Measurements from ENCODE around the gene TAF4.

DNA sequence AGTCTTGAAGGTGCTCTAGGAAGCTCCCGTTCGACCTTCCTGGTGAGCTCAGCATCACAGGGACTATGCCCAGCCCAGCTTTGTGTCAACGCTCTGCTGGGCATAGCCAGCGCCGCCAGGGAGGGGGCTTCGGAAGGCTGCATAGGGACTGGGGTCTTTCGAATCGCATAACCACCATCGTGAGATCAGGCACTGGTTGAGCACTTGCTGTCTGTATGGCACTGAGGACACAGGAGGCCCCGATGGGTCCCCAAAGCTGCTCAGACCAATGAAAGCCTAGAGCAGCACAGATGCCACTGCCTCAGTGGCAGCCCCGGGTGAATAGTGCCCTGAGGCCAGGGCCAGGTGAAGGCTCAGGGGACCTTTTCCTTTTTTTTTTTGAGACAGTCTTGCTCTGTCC is 96.7 kb downstream of the TAF4 start:
- TF ChIP-seq ZNF652 (CRISPR knock-in tag; IDR thresholded peaks at IDR 0.05; ENCODE audit: borderline replicate concordance, low read depth) (no peak), ZNF225 (CRISPR knock-in tag; IDR thresholded peaks at IDR 0.05) (no peak), ZNF230 (CRISPR knock-in tag; IDR thresholded peaks at IDR 0.05) (no peak), TGIF2 (CRISPR knock-in tag; IDR thresholded peaks at IDR 0.05) (no peak), KMT2B (CRISPR knock-in tag; IDR thresholded peaks at IDR 0.05) (no peak), EZH2 (conservative IDR thresholded peaks at IDR 0.05; ENCODE audit: low read depth, low read length) (no peak), ZNF274 (CRISPR knock-in tag; IDR thresholded peaks at IDR 0.05) (no peak)
- TF ChIP-seq, protein P1, sequence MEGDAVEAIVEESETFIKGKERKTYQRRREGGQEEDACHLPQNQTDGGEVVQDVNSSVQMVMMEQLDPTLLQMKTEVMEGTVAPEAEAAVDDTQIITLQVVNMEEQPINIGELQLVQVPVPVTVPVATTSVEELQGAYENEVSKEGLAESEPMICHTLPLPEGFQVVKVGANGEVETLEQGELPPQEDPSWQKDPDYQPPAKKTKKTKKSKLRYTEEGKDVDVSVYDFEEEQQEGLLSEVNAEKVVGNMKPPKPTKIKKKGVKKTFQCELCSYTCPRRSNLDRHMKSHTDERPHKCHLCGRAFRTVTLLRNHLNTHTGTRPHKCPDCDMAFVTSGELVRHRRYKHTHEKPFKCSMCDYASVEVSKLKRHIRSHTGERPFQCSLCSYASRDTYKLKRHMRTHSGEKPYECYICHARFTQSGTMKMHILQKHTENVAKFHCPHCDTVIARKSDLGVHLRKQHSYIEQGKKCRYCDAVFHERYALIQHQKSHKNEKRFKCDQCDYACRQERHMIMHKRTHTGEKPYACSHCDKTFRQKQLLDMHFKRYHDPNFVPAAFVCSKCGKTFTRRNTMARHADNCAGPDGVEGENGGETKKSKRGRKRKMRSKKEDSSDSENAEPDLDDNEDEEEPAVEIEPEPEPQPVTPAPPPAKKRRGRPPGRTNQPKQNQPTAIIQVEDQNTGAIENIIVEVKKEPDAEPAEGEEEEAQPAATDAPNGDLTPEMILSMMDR (CRISPR knock-in tag; IDR thresholded peaks at IDR 0.05): no peak
- TF ChIP-seq, protein P2, sequence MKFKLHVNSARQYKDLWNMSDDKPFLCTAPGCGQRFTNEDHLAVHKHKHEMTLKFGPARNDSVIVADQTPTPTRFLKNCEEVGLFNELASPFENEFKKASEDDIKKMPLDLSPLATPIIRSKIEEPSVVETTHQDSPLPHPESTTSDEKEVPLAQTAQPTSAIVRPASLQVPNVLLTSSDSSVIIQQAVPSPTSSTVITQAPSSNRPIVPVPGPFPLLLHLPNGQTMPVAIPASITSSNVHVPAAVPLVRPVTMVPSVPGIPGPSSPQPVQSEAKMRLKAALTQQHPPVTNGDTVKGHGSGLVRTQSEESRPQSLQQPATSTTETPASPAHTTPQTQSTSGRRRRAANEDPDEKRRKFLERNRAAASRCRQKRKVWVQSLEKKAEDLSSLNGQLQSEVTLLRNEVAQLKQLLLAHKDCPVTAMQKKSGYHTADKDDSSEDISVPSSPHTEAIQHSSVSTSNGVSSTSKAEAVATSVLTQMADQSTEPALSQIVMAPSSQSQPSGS (CRISPR knock-in tag; IDR thresholded peaks at IDR 0.05): no peak
- TF ChIP-seq, protein P3, sequence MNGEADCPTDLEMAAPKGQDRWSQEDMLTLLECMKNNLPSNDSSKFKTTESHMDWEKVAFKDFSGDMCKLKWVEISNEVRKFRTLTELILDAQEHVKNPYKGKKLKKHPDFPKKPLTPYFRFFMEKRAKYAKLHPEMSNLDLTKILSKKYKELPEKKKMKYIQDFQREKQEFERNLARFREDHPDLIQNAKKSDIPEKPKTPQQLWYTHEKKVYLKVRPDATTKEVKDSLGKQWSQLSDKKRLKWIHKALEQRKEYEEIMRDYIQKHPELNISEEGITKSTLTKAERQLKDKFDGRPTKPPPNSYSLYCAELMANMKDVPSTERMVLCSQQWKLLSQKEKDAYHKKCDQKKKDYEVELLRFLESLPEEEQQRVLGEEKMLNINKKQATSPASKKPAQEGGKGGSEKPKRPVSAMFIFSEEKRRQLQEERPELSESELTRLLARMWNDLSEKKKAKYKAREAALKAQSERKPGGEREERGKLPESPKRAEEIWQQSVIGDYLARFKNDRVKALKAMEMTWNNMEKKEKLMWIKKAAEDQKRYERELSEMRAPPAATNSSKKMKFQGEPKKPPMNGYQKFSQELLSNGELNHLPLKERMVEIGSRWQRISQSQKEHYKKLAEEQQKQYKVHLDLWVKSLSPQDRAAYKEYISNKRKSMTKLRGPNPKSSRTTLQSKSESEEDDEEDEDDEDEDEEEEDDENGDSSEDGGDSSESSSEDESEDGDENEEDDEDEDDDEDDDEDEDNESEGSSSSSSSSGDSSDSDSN (CRISPR knock-in tag; IDR thresholded peaks at IDR 0.05): no peak
- TF ChIP-seq, protein P4, sequence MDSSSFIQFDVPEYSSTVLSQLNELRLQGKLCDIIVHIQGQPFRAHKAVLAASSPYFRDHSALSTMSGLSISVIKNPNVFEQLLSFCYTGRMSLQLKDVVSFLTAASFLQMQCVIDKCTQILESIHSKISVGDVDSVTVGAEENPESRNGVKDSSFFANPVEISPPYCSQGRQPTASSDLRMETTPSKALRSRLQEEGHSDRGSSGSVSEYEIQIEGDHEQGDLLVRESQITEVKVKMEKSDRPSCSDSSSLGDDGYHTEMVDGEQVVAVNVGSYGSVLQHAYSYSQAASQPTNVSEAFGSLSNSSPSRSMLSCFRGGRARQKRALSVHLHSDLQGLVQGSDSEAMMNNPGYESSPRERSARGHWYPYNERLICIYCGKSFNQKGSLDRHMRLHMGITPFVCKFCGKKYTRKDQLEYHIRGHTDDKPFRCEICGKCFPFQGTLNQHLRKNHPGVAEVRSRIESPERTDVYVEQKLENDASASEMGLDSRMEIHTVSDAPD (CRISPR knock-in tag; IDR thresholded peaks at IDR 0.05): no peak

Data from HepG2 (cell line).